ENCODE results near the gene BEST2.
"Not testable (repeated sequence)": the region's sequence is repeated elsewhere in the genome, so short reads cannot be mapped to it uniquely, and the experiment has no call there.

Gene BEST2

GRCh38 chr19:12787458-12787857 lies 35.9 kb downstream of the BEST2 start:
- no peak for DNase-seq (ENCODE audit: low read depth)

GRCh38 chr19:12788042-12788681 lies 36.6 kb downstream of the BEST2 start:
- DNase-seq (ENCODE audit: low read depth), result no peak

GRCh38 chr19:12788682-12789097 lies 37.1 kb downstream of the BEST2 start:
- no peak for DNase-seq (ENCODE audit: low read depth)

- DNase-seq (ENCODE audit: low read depth), result no peak
Observed at GRCh38 chr19:12789098-12789903, 37.7 kb downstream of the BEST2 start.

GRCh38 chr19:12789904-12790619 lies 38.5 kb downstream of the BEST2 start:
- peak; percentile 86 for DNase-seq (ENCODE audit: low read depth)

GRCh38 chr19:12790628-12791344 lies 39.2 kb downstream of the BEST2 start:
- DNase-seq (ENCODE audit: low read depth), result no peak

GRCh38 chr19:12791345-12792050 lies 39.9 kb downstream of the BEST2 start, which contains the start of gene JUNB:
Gene JUNB (plus strand): TSS chr19:12791486. CDS start chr19:12791772, 286 bp downstream.
- peak; percentile 86 for DNase-seq (ENCODE audit: low read depth)

- no peak for DNase-seq (ENCODE audit: low read depth)
Observed at GRCh38 chr19:12792051-12792852, 40.7 kb downstream of the BEST2 start.

GRCh38 chr19:12792853-12793289 lies 41.3 kb downstream of the BEST2 start:
- no peak for DNase-seq (ENCODE audit: low read depth)

- peak; percentile 81 for DNase-seq (ENCODE audit: low read depth)
Observed at GRCh38 chr19:12793290-12794195, 42.0 kb downstream of the BEST2 start.

GRCh38 chr19:12794196-12794941 lies 42.8 kb downstream of the BEST2 start:
- no peak for DNase-seq (ENCODE audit: low read depth)

GRCh38 chr19:12794971-12795381 lies 43.4 kb downstream of the BEST2 start:
- no peak for DNase-seq (ENCODE audit: low read depth)

- no peak for DNase-seq (ENCODE audit: low read depth)
Observed at GRCh38 chr19:12796146-12797071, 44.8 kb downstream of the BEST2 start.

- DNase-seq (ENCODE audit: low read depth), result no peak
Observed at GRCh38 chr19:12797141-12797587, 45.6 kb downstream of the BEST2 start.

GRCh38 chr19:12797607-12798006 lies 46.0 kb downstream of the BEST2 start:
- not testable (repeated sequence) for DNase-seq (ENCODE audit: low read depth)

- no peak for DNase-seq (ENCODE audit: low read depth)
Observed at GRCh38 chr19:12799742-12800465, 48.3 kb downstream of the BEST2 start.

- no peak for DNase-seq (ENCODE audit: low read depth)
Observed at GRCh38 chr19:12800466-12800770, 48.8 kb downstream of the BEST2 start.

Data from stimulated activated CD8-positive, alpha-beta memory T cell treated with anti-CD3 and anti-CD28 coated beads, Interleukin-7, amount 100 ng/mL, for 24 hours (primary cell).